ENCODE results near the gene GHRL.

DNA sequence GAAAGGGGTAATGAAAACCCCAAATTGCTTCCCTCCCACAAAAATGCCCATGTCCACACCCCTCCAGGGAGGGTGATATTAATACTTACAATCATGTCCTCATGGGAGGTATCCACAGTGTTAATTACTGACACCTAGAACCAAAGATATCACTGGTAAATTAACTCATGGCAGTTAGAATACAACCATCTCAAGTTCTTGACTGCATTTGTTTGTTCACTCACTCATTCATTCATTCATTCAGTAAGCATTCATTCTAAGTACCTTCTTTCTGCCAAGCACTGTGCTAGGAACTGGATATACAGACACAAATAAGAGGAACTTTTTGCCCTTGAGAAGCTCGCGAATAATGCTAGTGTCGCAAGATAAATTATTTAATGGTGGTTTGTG lies 25.2 kb upstream of the GHRL start:
- TF ChIP-seq CTCF (IDR thresholded peaks at IDR 0.05) = no peak
- TF ChIP-seq EP300 (IDR thresholded peaks at IDR 0.05) = no peak

All from sigmoid colon (tissue), 4 donors.